Activated T-cell treated with anti-CD3 and anti-CD28 coated beads for 24 hours (primary cell): ENCODE results near the gene BCAT1.
"Not testable (repeated sequence)": the region's sequence is repeated elsewhere in the genome, so short reads cannot be mapped to it uniquely, and the experiment has no call there.

ENCODE experiments used
- DNase-seq: peaks from one replicate; pipeline ENCODE4 v3.0.0-alpha.2; 2020; ENCODE audit warnings: low read depth

The BCAT1 gene

DNA sequence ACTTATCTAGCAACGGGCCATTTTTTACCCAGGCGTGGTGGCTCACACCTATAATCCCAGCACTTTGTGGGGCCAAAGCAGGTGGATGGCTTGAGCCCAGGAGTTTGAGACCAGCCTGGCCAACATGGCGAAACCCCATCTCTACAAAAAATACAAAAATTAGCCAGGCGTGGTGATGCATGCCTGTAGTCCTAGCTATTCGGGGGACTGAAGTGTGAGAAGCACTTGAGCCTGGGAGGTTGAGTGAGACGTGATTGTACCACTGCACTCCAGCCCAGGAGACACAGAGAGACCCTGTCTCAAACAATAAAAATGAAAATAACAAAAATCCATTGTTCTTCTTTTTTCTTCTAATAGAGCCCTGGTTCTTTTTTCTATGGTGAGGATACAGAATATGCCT, 7.5 kb upstream of the BCAT1 start:
- not testable (repeated sequence) for DNase-seq

DNA sequence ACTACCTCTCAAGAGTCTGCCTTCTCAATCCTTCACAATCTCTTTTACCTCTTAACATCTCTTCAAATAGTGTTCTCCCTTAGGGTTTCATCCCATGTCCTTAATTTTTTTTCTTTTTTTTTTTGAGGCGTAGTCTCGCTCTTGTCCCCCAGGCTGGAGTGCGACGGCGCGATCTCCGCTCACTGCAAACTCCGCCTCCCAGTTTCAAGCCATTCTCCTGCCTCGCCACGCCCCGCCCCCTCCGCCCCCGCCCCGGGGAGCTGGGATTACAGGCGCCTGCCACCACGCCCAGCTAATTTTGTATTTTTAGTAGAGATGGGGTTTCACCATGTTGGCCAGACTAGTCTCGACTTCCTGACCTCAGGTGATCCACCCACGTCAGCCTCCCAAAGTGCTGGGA, 7.0 kb upstream of the BCAT1 start:
- DNase-seq, result no peak

DNA sequence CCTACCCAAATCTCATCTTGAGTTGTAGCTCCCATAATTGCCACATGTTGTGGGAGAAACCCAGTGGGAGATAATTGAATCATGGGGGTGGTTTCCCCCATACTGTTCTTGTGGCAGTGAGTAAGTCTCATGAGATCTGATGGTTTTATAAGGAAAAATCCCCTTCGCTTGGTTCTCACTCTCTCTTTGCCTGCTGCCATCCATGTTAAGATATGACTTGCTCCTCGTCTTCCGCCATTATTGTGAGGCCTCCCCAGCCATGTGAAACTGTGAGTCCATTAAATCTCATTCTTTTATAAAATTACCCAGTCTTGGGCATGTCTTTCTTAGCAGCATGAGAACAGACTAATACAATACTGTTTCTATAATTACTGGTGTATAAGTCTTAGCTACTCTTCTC, 6.5 kb upstream of the BCAT1 start:
- DNase-seq, result no peak

DNA sequence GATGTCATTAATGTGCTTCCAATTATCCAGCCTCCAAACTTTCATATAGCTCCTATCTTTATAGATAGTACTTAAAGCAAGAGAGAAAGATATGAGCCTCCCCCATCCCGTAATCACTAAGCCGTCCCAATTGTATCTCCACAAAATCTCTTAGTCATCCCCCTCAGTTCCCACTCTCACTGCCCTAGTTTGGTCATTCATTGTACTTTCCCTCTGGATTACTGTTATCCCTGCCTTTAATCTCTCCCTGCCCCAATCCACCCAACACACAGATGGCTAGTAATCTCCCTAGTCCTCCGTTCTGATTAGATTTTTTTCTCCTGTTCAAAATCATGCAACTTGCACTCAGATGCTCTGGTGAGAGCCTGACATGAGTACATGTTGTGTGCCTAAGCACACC, 5.4 kb upstream of the BCAT1 start:
- no peak for DNase-seq

DNA sequence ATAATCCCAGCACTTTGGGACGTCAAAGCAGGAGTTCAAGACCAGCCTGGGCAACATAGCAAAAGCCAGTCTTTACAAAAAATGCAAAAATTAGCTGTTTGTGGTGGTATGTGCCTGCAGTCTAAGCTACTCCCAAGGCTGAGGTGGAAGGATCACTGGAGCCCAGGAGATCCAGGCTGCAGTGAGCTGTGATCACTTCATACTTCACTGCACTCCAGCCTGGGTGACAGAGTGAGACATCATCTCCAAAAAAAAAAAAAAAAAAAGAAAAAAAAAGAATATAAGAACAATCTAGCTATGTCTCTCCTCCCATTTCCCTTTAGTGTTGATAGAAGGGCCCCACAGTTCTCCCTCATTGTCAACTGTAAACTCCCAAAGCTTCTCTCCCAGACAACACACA, 3.5 kb upstream of the BCAT1 start:
- no peak for DNase-seq

DNA sequence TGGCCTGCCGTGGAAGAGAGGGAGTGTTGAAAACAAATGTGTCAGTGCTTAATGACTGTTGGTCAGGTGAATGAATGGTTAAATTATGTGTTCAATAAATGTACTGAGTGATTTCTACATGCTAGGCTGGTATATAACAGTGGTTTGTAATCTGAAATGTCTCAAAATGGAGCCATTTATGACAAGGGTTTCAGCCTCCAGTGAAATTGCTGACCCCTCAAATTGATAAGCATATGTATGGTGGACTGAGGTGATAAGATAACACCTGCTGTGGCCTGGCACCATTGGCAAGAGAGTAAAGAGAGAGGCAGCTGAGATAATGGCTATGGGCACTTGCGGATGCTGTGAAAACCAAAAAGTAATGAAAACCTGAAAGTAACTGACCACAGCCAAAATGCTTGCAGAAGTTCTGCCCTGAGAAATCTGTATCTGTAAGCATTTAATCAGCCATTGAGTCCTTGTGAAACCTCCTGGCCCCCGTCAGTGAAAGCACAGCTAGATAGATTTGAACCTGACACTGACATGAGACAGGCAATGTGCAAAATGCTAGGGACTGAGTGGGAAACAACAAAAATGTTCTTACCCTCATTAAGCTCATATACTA, 1.4 kb upstream of the BCAT1 start:
- DNase-seq, result no peak

DNA sequence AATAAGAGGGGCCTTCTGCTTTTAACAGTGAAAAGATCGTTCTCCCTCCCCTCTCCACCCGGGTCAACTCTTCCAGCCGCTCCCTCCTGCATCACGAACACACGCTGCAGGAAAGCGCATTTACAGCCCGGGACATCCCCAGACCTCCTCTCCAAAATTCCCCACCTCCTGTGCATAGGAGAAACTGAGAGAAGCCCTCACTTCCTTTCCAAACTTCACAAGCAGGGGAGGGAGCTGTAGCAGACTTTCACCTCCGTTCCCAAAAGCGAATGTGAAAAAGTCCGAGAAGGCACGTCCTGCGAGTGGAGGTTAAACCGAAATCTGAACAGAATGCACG, 513 bp downstream of the BCAT1 start:
- DNase-seq, result peak; percentile 34

DNA sequence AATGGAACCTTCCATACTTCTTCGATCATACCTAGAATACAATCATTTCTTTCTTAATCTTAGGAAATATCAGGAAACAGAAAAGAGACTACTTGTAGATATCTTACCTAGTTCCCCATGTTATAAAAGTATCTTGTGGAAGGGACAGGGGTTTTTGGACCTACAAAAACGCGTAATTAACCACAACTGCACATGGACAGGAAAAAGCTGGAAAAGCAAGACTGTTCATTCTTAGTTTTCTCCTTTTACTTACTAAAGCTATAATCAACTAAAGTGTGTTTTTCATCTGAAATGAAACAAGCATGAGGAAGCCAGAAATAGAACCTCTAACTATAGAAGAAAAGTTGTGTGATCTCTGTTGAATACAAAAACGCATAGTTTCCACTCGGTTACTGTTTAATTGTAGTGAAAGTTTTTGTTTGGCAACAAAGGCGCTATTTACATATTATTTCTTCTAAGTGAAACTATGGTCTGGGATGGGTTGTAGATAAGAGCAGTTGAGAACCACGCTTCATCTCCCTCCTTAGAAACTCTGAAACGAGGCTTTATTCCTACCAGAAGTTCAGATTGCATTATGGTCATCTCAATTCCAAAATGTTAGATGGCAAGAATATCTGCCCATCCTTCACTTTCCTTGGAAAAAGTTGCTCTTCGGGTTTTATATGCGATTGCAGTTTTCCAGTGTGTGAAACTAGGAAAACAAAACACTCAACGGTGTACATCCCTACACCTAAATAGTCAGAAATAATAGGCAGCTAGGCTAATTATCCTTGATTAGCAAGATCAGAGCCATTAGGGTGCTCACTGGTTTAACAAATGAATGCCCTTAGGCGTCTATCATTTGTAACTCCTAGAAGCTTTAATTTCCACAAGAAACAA, 1.1 kb downstream of the BCAT1 start:
- no peak for DNase-seq

DNA sequence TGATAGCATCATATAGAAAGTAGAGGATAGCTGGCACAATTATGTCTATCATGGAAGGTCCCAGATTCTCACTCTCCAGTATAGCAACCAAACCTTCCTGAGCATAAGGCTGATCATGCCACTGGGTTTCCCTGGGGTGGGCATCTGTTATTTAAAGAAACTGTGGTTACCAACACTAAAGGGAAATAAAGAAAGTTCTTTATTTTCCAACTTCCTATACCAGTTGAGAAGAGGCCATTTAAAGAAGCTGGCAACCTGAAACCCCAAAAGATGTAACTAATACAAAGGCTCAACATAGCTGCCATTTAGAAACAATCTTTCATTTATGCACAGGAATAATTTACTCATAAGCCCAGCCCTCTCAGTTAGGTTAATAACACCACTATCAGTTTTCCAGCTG, 3.1 kb downstream of the BCAT1 start:
- no peak for DNase-seq

DNA sequence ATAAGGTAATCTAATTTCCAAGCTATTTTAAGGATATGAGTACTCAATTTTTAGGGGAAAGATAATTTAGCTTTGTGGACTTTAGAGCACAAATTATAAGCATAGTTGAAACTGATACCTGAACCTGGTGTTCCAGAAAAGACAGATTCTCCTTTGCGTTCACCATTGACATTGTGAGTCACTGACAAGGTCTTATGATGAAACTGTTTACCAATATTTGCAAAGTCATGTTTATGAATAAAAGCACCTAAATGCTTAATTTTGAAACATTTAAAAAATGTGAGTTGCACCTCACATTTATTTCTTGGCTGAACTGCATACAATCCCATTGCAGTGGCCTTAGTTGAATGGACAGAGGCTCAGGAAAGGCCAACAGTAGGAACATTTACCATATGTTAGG, 3.9 kb downstream of the BCAT1 start:
- no peak for DNase-seq

DNA sequence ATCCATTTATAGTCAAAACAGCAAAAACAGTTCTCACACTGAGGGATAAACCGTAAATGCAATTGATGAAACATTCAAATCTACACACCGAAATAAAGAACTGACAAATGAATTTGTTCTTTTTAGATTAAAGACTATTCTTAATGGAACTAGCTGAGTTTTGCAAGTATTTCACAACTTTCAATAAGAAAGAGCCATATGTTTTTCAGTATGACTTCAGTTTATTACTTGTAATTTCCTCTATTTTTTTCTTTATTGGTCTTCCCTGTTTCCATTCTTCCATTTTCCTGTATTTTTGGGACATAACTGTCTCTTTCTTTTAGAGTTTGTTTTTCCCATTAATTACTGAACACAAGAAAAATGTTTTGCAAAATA, 4.3 kb downstream of the BCAT1 start:
- DNase-seq, result no peak

DNA sequence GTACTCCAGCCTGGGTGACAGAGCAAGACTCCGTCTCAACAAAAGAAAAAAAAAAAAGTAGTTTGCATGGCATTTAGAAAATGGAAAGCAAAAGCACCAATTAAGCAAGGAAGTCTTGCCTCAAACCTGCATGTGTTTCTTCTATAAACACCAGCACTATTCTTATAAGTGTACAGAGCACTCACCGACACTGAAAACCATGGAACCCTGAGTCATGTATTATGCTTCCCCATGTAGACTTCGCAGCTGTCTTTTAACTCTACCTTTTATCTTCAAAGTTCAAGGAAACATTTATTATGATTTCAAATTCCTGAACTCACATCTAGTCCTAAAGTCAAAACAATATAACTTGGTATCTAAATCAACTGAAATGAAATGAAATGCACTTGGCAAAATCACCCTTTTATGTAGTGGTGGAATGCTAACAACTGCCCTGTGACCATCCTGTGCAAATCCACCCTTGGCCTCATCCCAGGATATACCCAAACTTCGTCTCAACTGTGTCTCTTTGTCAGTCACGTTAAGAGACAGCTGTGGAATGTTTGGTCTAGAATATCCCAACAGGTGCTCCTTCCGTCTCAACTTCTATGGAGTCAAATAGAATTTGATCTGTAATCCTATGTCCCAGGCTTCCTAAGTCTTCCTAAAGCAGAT, 4.8 kb downstream of the BCAT1 start:
- DNase-seq, result no peak

DNA sequence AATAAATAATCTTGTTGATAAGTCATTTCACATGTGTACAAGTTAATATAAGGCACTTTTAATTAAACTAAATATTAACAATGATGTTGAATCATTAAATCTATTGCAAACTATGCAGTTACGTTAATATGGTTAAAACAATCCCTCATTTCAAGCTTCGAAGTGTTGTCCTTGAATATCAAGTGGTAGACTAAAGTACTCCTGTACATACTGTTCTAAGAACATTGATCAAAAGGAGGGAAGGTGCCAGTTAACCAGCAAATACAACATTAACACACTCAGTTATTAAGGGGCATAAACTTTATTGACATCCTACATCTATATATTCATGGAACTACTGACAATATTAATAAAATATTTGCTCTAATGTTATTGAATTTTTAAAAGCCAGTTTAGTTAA, 8.7 kb downstream of the BCAT1 start:
- DNase-seq, result no peak

DNA sequence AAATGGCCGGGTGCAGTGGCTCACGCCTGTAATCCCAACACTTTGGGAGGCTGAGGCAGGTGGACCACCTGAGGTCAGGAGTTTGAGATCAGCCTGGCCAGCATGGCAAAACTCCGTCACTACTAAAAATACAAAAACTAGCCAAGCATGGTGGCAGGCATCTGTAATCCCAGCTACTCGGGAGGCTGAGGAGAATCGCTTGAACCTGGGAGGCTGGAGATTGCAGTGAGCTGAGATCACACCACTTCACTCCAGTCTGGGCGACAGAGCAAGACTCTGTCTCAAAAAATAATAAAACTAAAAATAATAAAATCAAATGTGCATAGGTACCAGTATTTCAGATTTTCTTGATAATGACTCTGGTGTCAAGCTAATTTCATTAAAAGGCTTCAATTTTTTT, 9.3 kb downstream of the BCAT1 start:
- not testable (repeated sequence) for DNase-seq

DNA sequence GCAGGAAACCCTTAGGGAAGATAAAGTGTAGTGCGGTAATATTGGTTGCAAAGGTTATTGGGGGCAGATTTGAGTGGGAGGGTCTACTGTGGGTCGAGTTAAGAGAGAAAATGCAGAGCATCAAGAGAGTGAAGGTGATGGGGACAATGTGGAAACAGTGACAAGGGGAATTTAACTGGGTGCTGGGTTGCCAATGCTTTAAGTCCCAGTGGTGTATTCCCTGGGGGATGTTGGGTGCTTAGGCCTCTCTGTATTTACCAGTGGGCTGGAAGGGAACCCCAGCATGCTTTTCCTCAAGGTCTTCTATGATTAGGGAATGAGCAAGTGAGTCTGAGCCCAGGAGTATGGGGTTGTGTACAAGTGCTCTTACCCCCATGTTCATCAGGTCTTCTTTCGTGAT, 10.6 kb downstream of the BCAT1 start:
- no peak for DNase-seq

DNA sequence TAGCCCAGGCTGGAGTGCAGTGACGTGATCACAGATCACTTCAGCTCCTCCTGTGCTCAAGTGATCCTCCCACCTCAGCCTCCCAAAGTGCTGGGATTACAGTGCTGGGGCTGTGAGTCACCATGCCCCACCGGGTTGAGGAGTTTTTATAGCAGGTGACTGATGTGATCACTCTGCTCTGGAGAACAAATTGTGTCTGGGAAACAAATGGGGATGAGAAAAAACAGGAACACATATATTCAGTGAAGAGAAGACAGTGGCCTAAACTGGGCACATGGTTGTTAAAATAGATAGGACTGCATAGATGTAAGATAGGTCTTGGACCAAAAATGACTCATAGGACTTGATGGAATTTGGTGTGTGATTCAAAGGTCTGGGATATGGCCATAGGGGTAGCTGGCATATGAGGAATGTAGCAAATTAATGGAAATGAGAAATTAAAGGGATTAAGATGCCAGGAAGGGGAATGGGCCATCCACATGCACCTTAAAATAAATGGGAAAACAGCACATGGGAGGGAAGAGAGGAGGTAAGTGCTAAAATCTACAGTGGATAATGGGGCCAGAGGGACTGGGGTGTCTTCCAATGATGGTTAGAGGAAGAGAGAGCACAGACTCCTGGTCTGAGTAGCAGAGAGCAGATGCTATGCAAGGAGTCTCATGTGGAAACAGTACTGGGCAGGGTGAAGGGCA, 11.2 kb downstream of the BCAT1 start:
- no peak for DNase-seq

DNA sequence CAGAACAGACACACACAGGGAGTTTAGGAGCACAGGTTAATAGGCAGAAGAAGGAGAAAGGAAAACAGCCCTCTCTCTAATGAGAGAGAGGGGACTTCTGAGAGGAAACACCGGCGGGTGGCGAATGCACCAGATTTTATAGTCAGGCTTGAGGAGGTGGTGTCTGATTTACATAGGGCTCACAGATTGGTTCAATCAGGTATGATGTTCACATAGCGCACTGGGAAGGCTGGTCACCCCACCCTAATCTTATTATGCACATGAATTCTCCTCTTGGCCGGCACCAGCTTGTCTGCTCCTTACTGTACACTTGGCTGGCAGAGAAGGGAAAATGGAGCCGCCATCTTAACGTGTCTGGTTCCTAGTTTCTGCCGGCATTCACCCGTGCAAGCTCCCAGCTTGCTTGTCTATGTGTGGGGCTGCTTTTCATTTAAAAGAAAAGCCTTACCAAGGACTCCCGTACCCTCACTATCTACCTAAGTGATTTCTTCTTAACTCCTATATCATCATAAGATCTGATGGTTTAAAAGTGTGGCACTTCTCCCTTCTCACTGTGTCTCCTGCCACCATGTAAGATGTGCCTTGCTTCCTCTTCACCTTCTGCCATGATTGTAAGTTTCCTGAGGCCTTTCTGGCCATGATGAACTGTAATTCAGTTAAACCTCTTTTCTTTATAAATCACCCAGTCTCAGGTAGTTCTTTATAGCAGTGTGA, 15.1 kb downstream of the BCAT1 start:
- DNase-seq, result no peak

DNA sequence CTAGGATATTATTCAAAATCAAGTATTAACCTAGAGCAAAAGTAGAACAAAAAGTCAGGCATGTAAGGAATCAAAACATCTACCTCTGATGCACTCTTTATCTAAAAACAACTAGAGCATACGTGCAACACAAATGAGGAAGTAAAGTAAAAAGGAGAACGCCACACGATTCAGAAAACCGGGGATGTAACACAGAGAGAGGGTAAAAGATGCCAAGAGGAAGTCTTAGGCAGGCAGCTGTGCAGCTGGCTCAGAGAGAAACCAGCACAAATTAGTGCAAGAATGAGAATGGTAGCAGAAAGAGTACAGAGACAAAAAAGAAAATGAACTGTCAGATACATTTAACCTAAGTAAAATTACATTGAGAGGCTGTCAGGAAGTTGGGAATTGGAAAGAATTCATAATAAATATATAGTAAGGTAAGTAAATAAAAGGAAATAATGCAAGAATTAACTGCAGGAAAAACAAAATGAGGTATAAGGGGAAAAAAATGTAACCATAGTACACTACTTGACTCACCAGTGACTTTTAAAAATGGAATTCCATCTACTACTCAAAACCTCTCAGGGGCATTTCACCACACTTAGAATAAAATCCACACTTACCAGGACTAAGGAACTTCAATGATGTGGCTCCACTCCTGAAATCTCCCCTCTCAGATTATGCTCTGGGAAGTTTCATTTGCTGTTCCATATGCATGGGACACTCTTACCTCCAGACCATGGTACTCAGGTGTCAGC, 17.1 kb downstream of the BCAT1 start:
- DNase-seq, result no peak

DNA sequence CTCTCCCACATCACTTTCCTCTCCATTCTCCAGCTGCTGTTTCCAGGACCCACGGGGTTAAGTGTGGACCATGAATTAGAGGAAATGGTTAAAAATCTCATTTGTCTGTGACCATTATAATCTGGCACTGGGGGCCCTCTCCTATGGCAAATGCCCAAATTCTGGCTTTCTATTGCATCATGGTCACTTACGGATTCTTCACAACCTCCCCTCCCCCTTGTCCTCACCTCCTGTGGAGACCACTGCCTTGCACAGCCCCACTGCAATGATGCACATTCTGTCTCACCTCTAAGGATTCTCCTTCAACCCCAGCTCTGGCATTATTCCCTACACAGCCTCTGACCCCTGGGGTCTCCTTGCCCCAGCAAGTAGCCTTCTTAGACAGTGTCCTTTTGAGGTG, 18.9 kb downstream of the BCAT1 start:
- no peak for DNase-seq

DNA sequence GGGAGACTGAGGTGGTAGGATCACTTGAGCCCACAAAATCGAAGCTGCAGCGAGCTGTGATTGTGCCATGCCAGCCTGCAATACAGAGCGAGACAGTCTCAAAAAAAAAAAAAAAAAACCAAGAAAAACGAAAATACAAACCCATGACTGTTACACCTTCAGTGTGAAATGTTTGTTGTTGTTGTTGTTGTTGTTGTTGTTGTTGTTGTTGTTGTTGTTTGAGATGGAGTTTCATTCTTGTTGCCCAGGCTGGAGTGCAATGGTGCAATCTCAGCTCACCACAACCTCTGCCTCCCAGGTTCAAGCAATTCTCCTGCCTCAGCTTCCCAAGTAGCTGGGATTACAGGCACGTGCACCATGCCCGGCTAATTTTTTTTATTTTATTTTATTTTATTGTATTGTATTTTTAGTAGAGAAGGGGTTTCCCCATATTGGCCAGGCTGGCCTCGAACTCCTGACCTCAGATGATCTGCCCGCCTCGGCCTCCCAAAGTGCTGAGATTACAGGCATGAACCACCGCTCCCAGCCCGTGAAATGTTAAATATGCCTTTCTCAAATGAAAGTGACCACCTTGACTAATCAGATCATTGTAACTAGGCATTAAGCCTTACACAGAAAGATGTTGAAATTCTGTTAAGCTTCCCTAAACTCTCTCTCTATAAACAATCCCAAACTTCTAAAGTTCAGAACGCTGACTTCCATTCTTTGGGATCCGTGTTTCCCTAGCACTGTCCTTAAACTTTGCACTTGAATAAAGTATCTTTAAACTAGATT, 20.2 kb downstream of the BCAT1 start:
- not testable (repeated sequence) for DNase-seq

DNA sequence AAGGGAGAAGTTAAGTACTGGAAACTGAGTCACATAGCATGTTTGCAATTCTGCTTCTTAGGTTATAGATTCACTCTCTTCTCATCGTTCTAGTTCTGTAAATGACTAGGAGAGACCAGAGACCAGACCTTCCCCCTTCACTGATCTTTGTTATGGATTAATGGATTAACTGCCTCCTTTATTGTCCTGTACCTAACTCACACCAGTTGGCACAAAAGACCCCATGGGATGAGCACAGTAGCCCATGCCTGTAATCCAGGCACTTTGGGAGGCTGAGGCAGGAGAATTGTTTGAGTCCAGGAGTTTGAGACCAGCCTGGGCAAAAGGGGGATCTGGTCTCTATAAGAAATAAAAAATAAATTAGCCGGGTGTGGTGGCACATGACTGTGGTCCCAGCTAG, 20.8 kb downstream of the BCAT1 start:
- DNase-seq, result no peak
